Activated naive CD8-positive, alpha-beta T cell treated with anti-CD3 and anti-CD28 coated beads, Interleukin-2, amount 50 U/mL, for 24 hours (primary cell): ENCODE measurements around the gene DICER1.

ENCODE experiments used
- ATAC-seq: fragments of 150-1000 bp; cut with Tn5 transposase; one replicate; pipeline ENCODE4 v1.10.0; 2021
- DNase-seq: peaks from one replicate; pipeline ENCODE4 v3.0.0; 2021
- H3K27ac Mint-ChIP-seq: one replicate; pipeline ENCODE4 v1.8.0; 2021; ENCODE audit warnings: mild to moderate bottlenecking, mixed read lengths
- H3K27me3 Mint-ChIP-seq: one replicate; pipeline ENCODE4 v1.8.0; 2021; ENCODE audit warnings: mixed read lengths
- H3K36me3 Mint-ChIP-seq: one replicate; pipeline ENCODE4 v1.8.0; 2021; ENCODE audit warnings: low read depth, mixed read lengths
- H3K4me1 Mint-ChIP-seq: one replicate; pipeline ENCODE4 v1.8.0; 2021; ENCODE audit warnings: mixed read lengths
- H3K4me3 Mint-ChIP-seq: one replicate; pipeline ENCODE4 v1.8.0; 2021; ENCODE audit warnings: mild to moderate bottlenecking, moderate library complexity, mixed read lengths
- H3K9me3 Mint-ChIP-seq: one replicate; pipeline ENCODE4 v1.8.0; 2021; ENCODE audit warnings: mixed read lengths

Gene DICER1

DNA sequence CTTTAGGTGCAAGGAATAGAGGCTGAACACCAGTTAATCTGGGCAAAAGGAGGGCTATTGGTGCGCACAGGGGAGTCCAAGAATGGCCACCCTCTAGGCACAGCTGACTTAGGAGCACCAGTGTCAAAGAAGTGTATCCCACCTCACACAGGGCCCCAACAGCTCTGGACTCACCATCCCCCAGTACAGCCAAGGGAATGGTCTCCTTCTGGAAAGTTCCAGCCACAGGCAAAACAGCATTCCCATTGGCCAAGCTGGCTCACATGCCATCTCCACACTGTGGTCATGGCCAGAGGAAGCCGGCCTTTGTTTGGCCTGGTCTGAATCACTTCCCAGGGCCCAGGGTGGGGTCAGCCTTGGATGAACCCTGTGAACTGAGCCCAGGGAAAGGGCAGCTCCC lies 120.1 kb downstream of the DICER1 start:
- Mint-ChIP-seq H3K4me3 (no peak overlapping the region), H3K36me3 (no peaks in the 10 kb centered on the region), H3K27me3 (peaks cover 2% of the 10 kb centered on the region), H3K9me3 (peaks cover 7% of the 10 kb centered on the region), H3K27ac (no peak overlapping the region), H3K4me1 (no peaks in the 10 kb centered on the region)
- ATAC-seq, result no peak
- no peak for DNase-seq
